ENCODE measurements around the gene GSDME. TPM values are rescaled to one million over a fixed set of nuclear protein-coding genes. Genes with fewer than 3 reads are reported as not detected.
A peak's percentile ranks its signal among the peaks of the same experiment; 100 is the strongest.

The GSDME gene
- total and polyA plus RNA-seq, 2 of the 4 experiments (the other 2 are of a cell fraction): 75.2 to 78.7 TPM

GRCh38 chr7:24716480-24717246 lies 40.6 kb downstream of the GSDME start:
- no TSS peak for BruUV-seq (replicated peaks)
- H2BK120ac ChIP-seq (ENCODE audit: low read depth, low read length): no peak overlapping the region
- in situ Hi-C loops (cut with MboI; ENCODE audit: low sequenced_read_pairs) (no loop called here), dilution Hi-C loops (cut with HindIII; ENCODE audit: low sequenced_read_pairs, unreplicated experiment) (no loop called here), intact Hi-C loops (cut with micrococcal nuclease) (no loop called here)
- no peak overlapping the region for H3K27ac ChIP-seq (ENCODE audit: insufficient read depth, low read length)
- H3K4me3 ChIP-seq (ENCODE audit: insufficient read depth, low read depth, low read length): no peak overlapping the region
- no peak overlapping the region for H4K5ac ChIP-seq (ENCODE audit: low read depth, low read length)
- H3K36me3 ChIP-seq (ENCODE audit: control insufficient read depth, insufficient read depth, low read length): peaks cover 31% of the 10 kb centered on the region
- no peak overlapping the region for H2AFZ ChIP-seq (replicated peaks; ENCODE audit: low read length, poor library complexity)
- 0 out of 2 replicates have a peak overlapping the region, but pooled peaks have one; percentile 4 for H3K14ac ChIP-seq (replicated peaks; ENCODE audit: low read depth, low read length)
- H4K8ac ChIP-seq (ENCODE audit: low read depth in 2 of 2, low read length in 2 of 2): no peak overlapping the region
- H3K23ac ChIP-seq (ENCODE audit: low read depth, low read length): no peak overlapping the region
- H4K20me1 ChIP-seq (ENCODE audit: insufficient read depth, low read length): no peaks in the 10 kb centered on the region; the same call in 1 of the 2 replicates
- H3K4ac ChIP-seq (ENCODE audit: low read depth, low read length): no peak overlapping the region
- no peak overlapping the region for H4K91ac ChIP-seq (ENCODE audit: insufficient read depth, low read depth, low read length)
- no peak overlapping the region for H3K9ac ChIP-seq (ENCODE audit: low read depth, low read length)
- DNase-seq (no peak), ATAC-seq (ENCODE audit: low read depth) (no peak; the same call in 1 of the 2 replicates)
- peaks cover 34% of the 10 kb centered on the region; the same call in 1 of the 2 replicates for H3K9me1 ChIP-seq (ENCODE audit: insufficient read depth, low read length)
- H3K56ac ChIP-seq (ENCODE audit: extremely low read depth, insufficient read depth, low read length): no peak overlapping the region
- H2AK5ac ChIP-seq (ENCODE audit: low read depth, low read length): peak overlapping the region; percentile 63; the same call in 1 of the 2 replicates
- no peak overlapping the region for H2BK20ac ChIP-seq (ENCODE audit: low read depth, low read length)
- H2BK5ac ChIP-seq (ENCODE audit: low read depth, low read length, poor library complexity, severe bottlenecking): no peak overlapping the region
- no peaks in the 10 kb centered on the region for H3K9me3 ChIP-seq (ENCODE audit: control insufficient read depth, insufficient read depth, low read length)
- 98% methylated on average over 4 of the region's 9 CpGs; no CpG with 5 or more reads in 1 of the 2 experiments for whole genome bisulfite sequencing, 2 experiments (ENCODE audit: extremely low coverage in 2 of 2, insufficient read length in 1 of 2)
- H3K27me3 ChIP-seq (ENCODE audit: control insufficient read depth, insufficient read depth, low read length): no peaks in the 10 kb centered on the region
- no peak overlapping the region for H3K18ac ChIP-seq (ENCODE audit: low read depth, low read length)
- CTCF ChIA-PET: interaction anchor here (0.6 to 1.1 kb wide), 8 partner anchors 11 to 338 kb away, joined by 3 to 5 read pairs (median 3); no protein-coding TSS in a partner anchor
- POLR2A ChIA-PET (ENCODE audit: unreplicated experiment): no interaction called here
- peaks cover 3 to 22% of the 10 kb centered on the region in 2 experiments; a peak in 2 of 4 replicates for H3K79me1 ChIP-seq (ENCODE audit: low read depth in 1 of 2, low read length in 2 of 2)
- peaks cover 8% of the 10 kb centered on the region; the same call in 1 of the 2 replicates for H3K4me1 ChIP-seq (ENCODE audit: control insufficient read depth, insufficient read depth, low read length)
- no peak overlapping the region for H2AK9ac ChIP-seq (replicated peaks; ENCODE audit: low read depth, low read length, poor library complexity)
- no peak overlapping the region for H3K4me2 ChIP-seq (ENCODE audit: low read depth, low read length)
- no peak overlapping the region for H2BK15ac ChIP-seq (ENCODE audit: low read depth, low read length)
- TF ChIP-seq RAD21 (IDR thresholded peaks at IDR 0.05; ENCODE audit: low read length): no peak
- no peak for TF ChIP-seq SMC3 (IDR thresholded peaks at IDR 0.05; ENCODE audit: low read depth, low read length)
- TF ChIP-seq CHD1 (IDR thresholded peaks at IDR 0.05; ENCODE audit: low read depth, low read length): no peak
- TF ChIP-seq CTCF (conservative IDR thresholded peaks at IDR 0.05; ENCODE audit: low read depth, low read length): no peak
- no peak for TF ChIP-seq CEBPB (IDR thresholded peaks at IDR 0.05; ENCODE audit: low read depth, low read length)
- no peak for TF ChIP-seq RCOR1 (IDR thresholded peaks at IDR 0.05; ENCODE audit: insufficient replicate concordance, low read length)
- no peak for TF ChIP-seq POLR2A (IDR thresholded peaks at IDR 0.05; ENCODE audit: low read depth, low read length)
- TF ChIP-seq FOS (IDR thresholded peaks at IDR 0.05; ENCODE audit: low read depth, low read length): no peak
- no peak for TF ChIP-seq MXI1 (IDR thresholded peaks at IDR 0.05; ENCODE audit: borderline replicate concordance, low read depth, low read length)
- TF ChIP-seq MAZ (IDR thresholded peaks at IDR 0.05; ENCODE audit: borderline replicate concordance, low read depth, low read length): no peak
- no peak for TF ChIP-seq NFE2L2 (IDR thresholded peaks at IDR 0.05; ENCODE audit: low read depth, low read length)
